H9 (cell line): ENCODE measurements around the gene PSMB5. TPM values are rescaled to one million over a fixed set of nuclear protein-coding genes. Genes with fewer than 3 reads are reported as not detected.

Source experiments
- DNase-seq: peaks from one replicate; pipeline ENCODE4 v3.0.0-alpha.2; 2017
- H2AFZ ChIP-seq: one replicate; pipeline ENCODE4 v1.6.1; 2013; ENCODE audit warnings: mild to moderate bottlenecking, low read length, control low read depth, moderate library complexity
- H2AK5ac ChIP-seq: 2 replicates; pipeline ENCODE4 v1.6.1; 2013; ENCODE audit warnings: low read length, control low read depth, mixed read lengths; ENCODE audit not compliant: insufficient read length
- H2BK120ac ChIP-seq: one replicate; pipeline ENCODE4 v1.6.1; 2013; ENCODE audit warnings: low read depth, mild to moderate bottlenecking, low read length, control low read depth, inconsistent platforms; ENCODE audit not compliant: poor library complexity, severe bottlenecking
- H2BK12ac ChIP-seq: 2 replicates; pipeline ENCODE4 v1.6.1; 2013; ENCODE audit warnings: low read length, control low read depth, mixed read lengths, low read depth; ENCODE audit not compliant: insufficient read length
- H2BK15ac ChIP-seq: 2 replicates; pipeline ENCODE4 v1.6.1; 2013; ENCODE audit warnings: low read depth, low read length, control low read depth
- H2BK20ac ChIP-seq: one replicate; pipeline ENCODE4 v1.6.1; 2013; ENCODE audit warnings: low read depth, mild to moderate bottlenecking, low read length, control low read depth, inconsistent platforms; ENCODE audit not compliant: poor library complexity, severe bottlenecking
- H2BK5ac ChIP-seq: 2 replicates; pipeline ENCODE4 v1.6.1; 2013; ENCODE audit warnings: low read length, control low read depth, mixed read lengths; ENCODE audit not compliant: insufficient read length
- H3K14ac ChIP-seq: 2 replicates; pipeline ENCODE4 v1.6.1; 2013; ENCODE audit warnings: low read length, control low read depth; ENCODE audit not compliant: insufficient read depth
- H3K18ac ChIP-seq: 2 replicates; pipeline ENCODE4 v1.6.1; 2013; ENCODE audit warnings: low read depth, mild to moderate bottlenecking, mixed read lengths, low read length, control low read depth; ENCODE audit not compliant: insufficient read length
- H3K23ac ChIP-seq: 2 replicates; pipeline ENCODE4 v1.6.1; 2013; ENCODE audit warnings: low read length, control low read depth, mixed read lengths, low read depth; ENCODE audit not compliant: insufficient read length
- H3K23me2 ChIP-seq: 2 replicates; pipeline ENCODE4 v1.6.1; 2013; ENCODE audit warnings: low read depth, mild to moderate bottlenecking, mixed read lengths, low read length, control low read depth; ENCODE audit not compliant: insufficient read length, poor library complexity, severe bottlenecking
- H3K27ac ChIP-seq: 2 replicates; pipeline ENCODE4 v1.5.1; 2013; ENCODE audit warnings: low read length, control low read depth, mixed read lengths, low read depth; ENCODE audit not compliant: insufficient read length
- H3K27me3 ChIP-seq: 2 replicates; pipeline ENCODE4 v1.6.1; 2013; ENCODE audit warnings: low read length, control low read depth, inconsistent platforms; ENCODE audit not compliant: insufficient read depth
- H3K4ac ChIP-seq: 2 replicates; pipeline ENCODE4 v1.6.1; 2013; ENCODE audit warnings: low read depth, mild to moderate bottlenecking, control low read depth, inconsistent platforms, low read length, moderate library complexity
- H3K4me1 ChIP-seq: 2 replicates; pipeline ENCODE4 v1.6.1; 2013; ENCODE audit warnings: low read length, control low read depth, inconsistent platforms; ENCODE audit not compliant: insufficient read depth
- H3K4me2 ChIP-seq: 2 replicates; pipeline ENCODE4 v1.6.1; 2013; ENCODE audit warnings: low read length, control low read depth, mixed read lengths; ENCODE audit not compliant: insufficient read length, insufficient read depth
- H3K56ac ChIP-seq: 2 replicates; pipeline ENCODE4 v1.6.1; 2013; ENCODE audit warnings: low read depth, mild to moderate bottlenecking, mixed read lengths, low read length, control low read depth; ENCODE audit not compliant: insufficient read length
- H3K79me1 ChIP-seq: 2 replicates; pipeline ENCODE4 v1.6.1; 2013; ENCODE audit warnings: low read depth, mild to moderate bottlenecking, moderate library complexity, low read length, control low read depth, inconsistent platforms; ENCODE audit not compliant: insufficient read depth, poor library complexity, severe bottlenecking
- H3K79me2 ChIP-seq: 2 replicates; pipeline ENCODE4 v1.6.1; 2013; ENCODE audit warnings: low read length, control low read depth, inconsistent platforms; ENCODE audit not compliant: insufficient read depth
- H3K9ac ChIP-seq: 2 replicates; pipeline ENCODE4 v1.6.1; 2013; ENCODE audit warnings: low read length, control low read depth, mixed read lengths; ENCODE audit not compliant: insufficient read length; ENCODE audit errors: extremely low read depth
- H3K9me3 ChIP-seq: one replicate; pipeline ENCODE4 v1.6.1; 2013; ENCODE audit warnings: low read depth, low read length, inconsistent platforms; ENCODE audit not compliant: control insufficient read depth
- H3T11ph ChIP-seq: one replicate; pipeline ENCODE4 v1.6.1; 2013; ENCODE audit warnings: mild to moderate bottlenecking, low read length, control low read depth, inconsistent platforms
- H4K20me1 ChIP-seq: one replicate; pipeline ENCODE4 v1.6.1; 2013; ENCODE audit not compliant: control insufficient read depth, insufficient read length, insufficient read depth
- H4K5ac ChIP-seq: 2 replicates; pipeline ENCODE4 v1.6.1; 2013; ENCODE audit warnings: low read depth, mild to moderate bottlenecking, mixed read lengths, low read length, control low read depth; ENCODE audit not compliant: insufficient read length
- H4K8ac ChIP-seq: replicated peaks from 2 replicates; pipeline ENCODE4 v1.6.1; 2013; ENCODE audit warnings: low read length, control low read depth, mixed read lengths, low read depth; ENCODE audit not compliant: insufficient read length
- H4K91ac ChIP-seq: 2 replicates; pipeline ENCODE4 v1.6.1; 2013; ENCODE audit warnings: low read depth, mild to moderate bottlenecking, moderate library complexity, mixed read lengths, low read length, control low read depth; ENCODE audit not compliant: insufficient read length
- H3K27ac Mint-ChIP-seq, 3 experiments: 2 replicates in 2 of 3; 3 replicates in 1 of 3; pipeline ENCODE4 v1.8.0; 2020 to 2021; ENCODE audit warnings: mixed read lengths in 3 of 3, mild to moderate bottlenecking in 1 of 3, moderate library complexity in 1 of 3
- H3K27me3 Mint-ChIP-seq: 2 replicates; pipeline ENCODE4 v1.8.0; 2021; ENCODE audit warnings: low read depth, mild to moderate bottlenecking, moderate library complexity, mixed read lengths
- H3K36me3 Mint-ChIP-seq, 3 experiments: 2 replicates in 2 of 3; 3 replicates in 1 of 3; pipeline ENCODE4 v1.8.0; 2020 to 2021; ENCODE audit warnings: low read depth in 3 of 3, mixed read lengths in 3 of 3; ENCODE audit not compliant: insufficient read depth in 1 of 3
- H3K4me1 Mint-ChIP-seq, 2 experiments: 2 replicates each; pipeline ENCODE4 v1.8.0; 2020; ENCODE audit warnings: mixed read lengths in 2 of 2
- H3K4me3 Mint-ChIP-seq, 2 experiments: 2 replicates in 1 of 2; 3 replicates in 1 of 2; pipeline ENCODE4 v1.8.0; 2020 to 2021; ENCODE audit warnings: mild to moderate bottlenecking in 2 of 2, mixed read lengths in 2 of 2, moderate library complexity in 1 of 2
- H3K9me3 Mint-ChIP-seq, 2 experiments: 2 replicates in 1 of 2; 3 replicates in 1 of 2; pipeline ENCODE4 v1.8.0; 2020; ENCODE audit warnings: mild to moderate bottlenecking in 2 of 2, mixed read lengths in 2 of 2, moderate library complexity in 1 of 2
- CTCF ChIP-seq: fragments of 200-600 bp; sonication (generic); conservative IDR thresholded peaks from 3 replicates; pipeline ENCODE4 v1.8.0; 2021; ENCODE audit warnings: antibody characterized with exemption, mild to moderate bottlenecking
- WGBS: extraction: QIAGEN DNeasy Blood & Tissue Kit; methylation state at CpG from one replicate; pipeline ENCODE4 v1.1.7; 2013; ENCODE audit warnings: missing lambda C conversion rate, low lambda C conversion rate, mixed read lengths; ENCODE audit not compliant: insufficient read length; ENCODE audit errors: extremely low coverage; 5-methylcytosine and 5-hydroxymethylcytosine counted together
- total RNA-seq: library from RNA; stranded (reverse); gene quantifications from 2 replicates; pipeline ENCODE4 v1.2.1, GENCODE V29; 2021

The PSMB5 gene
- total RNA-seq, 1 experiment from 2014 or later = 252 TPM

- peaks cover 17% of the 10 kb centered on the region for H3K23me2 ChIP-seq
- no peak overlapping the region for H2BK15ac ChIP-seq
- no CpG with 5 or more reads among the region's 5 CpGs for WGBS
- Mint-ChIP-seq H3K4me1 (peaks cover 42 to 50% of the 10 kb centered on the region in 2 experiments), H3K36me3 (peaks cover 17 to 56% (median 55%) of the 10 kb centered on the region in 3 experiments; a peak in 6 of 7 replicates), H3K27ac (peak overlapping the region; percentile 90 to 100 (median 98); a peak in 6 of 7 replicates), H3K27me3 (no peaks in the 10 kb centered on the region; the same call in 1 of the 2 replicates), H3K4me3 (peak overlapping the region; percentile 76; a peak in 4 of 5 replicates), H3K9me3 (peaks cover 0 to 2% of the 10 kb centered on the region in 2 experiments; a peak in 2 of 5 replicates)
- peak overlapping the region; percentile 96 for H3K4me2 ChIP-seq
- no peak overlapping the region for H2BK20ac ChIP-seq
- no peak for DNase-seq
- no peaks in the 10 kb centered on the region for H3K79me1 ChIP-seq
- no peak overlapping the region for H2BK120ac ChIP-seq
- H3K23ac ChIP-seq = no peak overlapping the region
- H2BK12ac ChIP-seq = no peak overlapping the region
- H3K14ac ChIP-seq = no peak overlapping the region
- 0 out of 2 replicates have a peak, but pooled peaks cover 2% of the 10 kb centered on the region for H3K79me2 ChIP-seq
- no peak overlapping the region for H3K56ac ChIP-seq
- no peak for TF ChIP-seq CTCF
- no peak overlapping the region for H3K18ac ChIP-seq
- no peak overlapping the region; the same call in 1 of the 2 replicates for H3K4ac ChIP-seq
- H3K9me3 ChIP-seq = no peaks in the 10 kb centered on the region
- H4K91ac ChIP-seq = no peak overlapping the region
- H4K8ac ChIP-seq = no peak overlapping the region
- H2BK5ac ChIP-seq = no peak overlapping the region
- H3K27me3 ChIP-seq = no peaks in the 10 kb centered on the region
- H3K27ac ChIP-seq = no peak overlapping the region
- peaks cover 20% of the 10 kb centered on the region for H3K4me1 ChIP-seq
- H4K5ac ChIP-seq = no peak overlapping the region
- no peak overlapping the region for H3K9ac ChIP-seq
- no peak overlapping the region for H2AK5ac ChIP-seq
- no peak overlapping the region for H3T11ph ChIP-seq
- H2AFZ ChIP-seq = no peak overlapping the region
- H4K20me1 ChIP-seq = peaks cover 3% of the 10 kb centered on the region
Observed at GRCh38 chr14:22978981-22979671, 55.6 kb downstream of the PSMB5 start.
